GM12865 (cell line): ENCODE measurements around the gene REPIN1.
"Not testable (repeated sequence)": the region's sequence is repeated elsewhere in the genome, so short reads cannot be mapped to it uniquely, and the experiment has no call there.

ENCODE experiments used
- DNase-seq: peaks from one replicate; pipeline ENCODE4 v3.0.0; 2010; ENCODE audit warnings: low read depth
- H3K4me3 ChIP-seq: 2 replicates; pipeline ENCODE4 v1.5.1; 2011; ENCODE audit warnings: mild to moderate bottlenecking, low read depth, low read length, control low read depth
- TF ChIP-seq, protein P1 (sequence below): IDR thresholded peaks from 2 replicates; pipeline ENCODE4 v1.5.1; 2011; ENCODE audit warnings: low read length, control low read depth, low read depth, inconsistent platforms; ENCODE audit not compliant: insufficient read depth; ENCODE audit errors: missing control alignments

REPIN1 gene

DNA sequence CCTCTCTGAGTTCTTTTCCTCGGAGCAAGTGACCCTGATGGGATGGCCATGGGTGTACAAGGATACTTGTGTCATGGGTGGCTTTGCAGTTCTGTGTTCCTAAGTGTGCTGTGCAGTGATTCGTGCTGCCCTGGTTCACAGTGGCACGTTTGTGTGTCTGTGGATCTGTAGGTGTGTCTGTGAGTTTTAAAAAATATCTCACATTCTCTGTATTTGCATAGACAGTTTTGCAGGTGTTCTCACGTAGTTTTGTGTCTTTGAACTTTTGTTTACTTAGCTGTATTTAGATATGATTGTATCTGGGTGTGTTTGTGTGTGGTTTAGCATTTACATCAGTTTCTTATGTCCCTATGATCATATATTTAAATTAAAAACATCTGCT is 14.2 kb downstream of the REPIN1 start:
- peak; percentile 54 for DNase-seq
- TF ChIP-seq, protein P1, sequence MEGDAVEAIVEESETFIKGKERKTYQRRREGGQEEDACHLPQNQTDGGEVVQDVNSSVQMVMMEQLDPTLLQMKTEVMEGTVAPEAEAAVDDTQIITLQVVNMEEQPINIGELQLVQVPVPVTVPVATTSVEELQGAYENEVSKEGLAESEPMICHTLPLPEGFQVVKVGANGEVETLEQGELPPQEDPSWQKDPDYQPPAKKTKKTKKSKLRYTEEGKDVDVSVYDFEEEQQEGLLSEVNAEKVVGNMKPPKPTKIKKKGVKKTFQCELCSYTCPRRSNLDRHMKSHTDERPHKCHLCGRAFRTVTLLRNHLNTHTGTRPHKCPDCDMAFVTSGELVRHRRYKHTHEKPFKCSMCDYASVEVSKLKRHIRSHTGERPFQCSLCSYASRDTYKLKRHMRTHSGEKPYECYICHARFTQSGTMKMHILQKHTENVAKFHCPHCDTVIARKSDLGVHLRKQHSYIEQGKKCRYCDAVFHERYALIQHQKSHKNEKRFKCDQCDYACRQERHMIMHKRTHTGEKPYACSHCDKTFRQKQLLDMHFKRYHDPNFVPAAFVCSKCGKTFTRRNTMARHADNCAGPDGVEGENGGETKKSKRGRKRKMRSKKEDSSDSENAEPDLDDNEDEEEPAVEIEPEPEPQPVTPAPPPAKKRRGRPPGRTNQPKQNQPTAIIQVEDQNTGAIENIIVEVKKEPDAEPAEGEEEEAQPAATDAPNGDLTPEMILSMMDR = no peak
- H3K4me3 ChIP-seq = peak overlapping the region; percentile 19

DNA sequence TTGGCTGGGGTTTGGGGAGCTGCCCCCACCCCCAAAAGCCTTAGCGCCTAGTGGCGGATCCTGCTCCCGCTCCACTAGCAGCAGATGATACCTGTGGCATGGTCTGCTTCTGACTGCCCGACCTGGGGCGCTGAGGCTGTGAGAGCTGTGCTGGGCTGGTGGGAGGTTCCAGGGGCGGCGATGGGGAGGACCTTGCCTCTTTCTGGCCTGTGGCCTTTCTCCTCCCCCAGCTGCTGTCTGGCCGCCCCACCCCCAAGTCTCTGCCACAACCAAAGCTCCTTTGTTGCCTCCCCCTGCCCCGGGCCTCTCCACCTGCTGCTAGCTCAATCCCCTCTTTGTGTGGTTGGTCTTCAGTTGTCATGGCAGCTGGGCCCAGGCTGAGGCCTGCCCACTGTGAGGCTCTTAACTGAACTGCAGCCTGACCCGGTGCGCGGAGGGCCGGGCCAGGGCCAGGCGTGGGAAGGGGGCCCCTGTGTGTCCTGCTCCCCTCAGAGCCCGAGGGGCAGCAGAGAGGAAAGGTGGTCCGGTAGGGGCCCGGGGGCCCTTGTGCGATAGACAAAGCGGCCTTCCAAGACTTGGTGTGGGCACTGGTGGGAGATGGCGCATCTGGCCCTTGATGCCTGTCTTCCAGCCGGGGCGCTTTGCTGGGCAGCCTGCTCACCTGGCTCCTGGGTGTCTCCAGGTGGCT is 15.2 kb downstream of the REPIN1 start:
- TF ChIP-seq, protein P1 = no peak
- H3K4me3 ChIP-seq = no peak overlapping the region
- no peak for DNase-seq

DNA sequence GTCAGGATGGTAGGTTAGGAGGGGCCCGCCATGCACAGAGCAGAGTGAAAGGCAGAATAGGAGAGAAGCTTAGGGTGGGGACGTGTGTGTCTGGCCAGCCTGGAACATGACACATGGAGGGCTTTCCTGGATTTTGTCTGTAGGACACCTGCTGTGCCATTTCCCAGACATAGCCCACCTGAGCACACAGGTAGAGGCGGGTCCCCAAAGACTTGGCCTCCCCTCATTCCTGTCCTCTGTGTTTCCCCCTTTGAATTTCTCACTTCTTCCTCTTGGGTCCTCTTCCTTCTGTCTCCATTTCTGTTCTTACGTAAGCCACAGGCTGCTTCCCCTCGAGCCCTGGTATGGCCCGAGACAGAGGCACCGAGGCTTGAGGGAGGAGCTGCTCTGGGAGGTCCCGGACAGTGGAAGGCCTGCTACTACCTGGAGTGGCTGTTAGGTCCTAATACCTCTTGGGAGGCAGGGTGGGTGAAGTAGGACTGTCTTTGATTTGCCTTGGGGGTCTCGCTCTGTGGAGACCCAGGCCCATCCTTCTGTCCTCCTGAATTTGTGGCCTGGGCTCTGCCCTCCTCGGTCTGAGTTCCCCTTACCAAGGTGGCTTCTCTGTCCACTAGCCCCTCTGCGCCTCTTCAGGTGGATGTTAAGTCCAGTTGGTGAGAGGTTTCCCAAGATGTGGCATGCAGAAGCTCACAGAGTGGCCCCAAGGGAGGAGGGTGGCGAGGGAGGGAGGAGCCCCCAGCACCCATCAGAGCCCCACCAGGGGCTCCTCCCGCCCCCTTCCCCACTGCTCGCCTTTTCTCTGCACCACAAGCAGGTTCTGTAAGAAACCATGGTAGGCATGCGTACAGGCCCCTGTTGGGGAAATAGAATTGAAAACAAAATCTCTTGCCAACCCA is 16.0 kb downstream of the REPIN1 start:
- no peak overlapping the region for H3K4me3 ChIP-seq
- TF ChIP-seq, protein P1 = no peak
- no peak for DNase-seq

GRCh38 chr7:150385302-150385723 is 16.7 kb downstream of the REPIN1 start:
- no peak overlapping the region for H3K4me3 ChIP-seq
- DNase-seq = no peak
- TF ChIP-seq, protein P1 = no peak

GRCh38 chr7:150385884-150386283 is 17.3 kb downstream of the REPIN1 start:
- H3K4me3 ChIP-seq, DNase-seq: not testable (repeated sequence)

DNA sequence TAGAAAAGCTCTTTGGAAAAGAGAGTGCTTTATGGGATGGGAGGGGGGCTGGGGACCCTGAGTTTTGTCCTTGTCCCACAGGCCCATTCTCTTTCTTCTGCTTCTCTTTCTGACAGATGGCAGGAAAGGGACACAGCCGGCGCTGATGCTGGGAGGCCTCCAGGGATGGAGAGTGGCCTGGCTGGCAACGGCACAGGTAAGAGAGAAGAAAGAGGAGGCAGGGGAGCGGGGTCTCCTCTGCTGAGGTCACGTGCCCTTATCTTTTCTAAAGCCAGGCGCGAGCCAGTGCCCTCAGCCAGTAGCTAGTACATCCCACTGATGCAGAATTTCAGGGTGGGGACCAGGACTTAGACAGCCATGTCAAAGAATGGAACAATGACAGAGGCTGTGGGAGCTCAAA is 19.7 kb downstream of the REPIN1 start:
- H3K4me3 ChIP-seq = no peak overlapping the region
- TF ChIP-seq, protein P1 = no peak
- DNase-seq = no peak

GRCh38 chr7:150388709-150389531 is 20.3 kb downstream of the REPIN1 start:
- DNase-seq = no peak
- H3K4me3 ChIP-seq = no peak overlapping the region
- TF ChIP-seq, protein P1 = peak; percentile 10
